ENCODE data around the gene MMP1.

DNA sequence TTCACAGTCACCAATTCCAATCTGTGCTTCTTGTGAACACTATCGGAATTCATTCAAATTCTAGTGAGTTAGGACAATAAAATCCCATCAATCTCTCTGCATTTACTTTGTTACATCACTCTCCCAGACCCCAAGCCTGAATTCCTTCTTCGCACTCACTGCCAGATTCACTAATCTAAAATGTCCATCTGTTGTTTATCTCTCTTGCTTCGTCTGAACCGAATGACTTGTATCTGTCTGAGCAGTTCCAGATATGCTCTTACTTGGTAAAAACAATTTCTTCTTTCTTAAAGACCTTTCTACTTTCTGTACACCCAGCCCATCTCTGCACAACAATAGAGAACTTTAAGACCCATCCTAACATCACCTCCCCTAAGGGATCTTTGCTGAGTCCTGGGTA, 24.6 kb downstream of the MMP1 start:
- TF ChIP-seq, protein P1, sequence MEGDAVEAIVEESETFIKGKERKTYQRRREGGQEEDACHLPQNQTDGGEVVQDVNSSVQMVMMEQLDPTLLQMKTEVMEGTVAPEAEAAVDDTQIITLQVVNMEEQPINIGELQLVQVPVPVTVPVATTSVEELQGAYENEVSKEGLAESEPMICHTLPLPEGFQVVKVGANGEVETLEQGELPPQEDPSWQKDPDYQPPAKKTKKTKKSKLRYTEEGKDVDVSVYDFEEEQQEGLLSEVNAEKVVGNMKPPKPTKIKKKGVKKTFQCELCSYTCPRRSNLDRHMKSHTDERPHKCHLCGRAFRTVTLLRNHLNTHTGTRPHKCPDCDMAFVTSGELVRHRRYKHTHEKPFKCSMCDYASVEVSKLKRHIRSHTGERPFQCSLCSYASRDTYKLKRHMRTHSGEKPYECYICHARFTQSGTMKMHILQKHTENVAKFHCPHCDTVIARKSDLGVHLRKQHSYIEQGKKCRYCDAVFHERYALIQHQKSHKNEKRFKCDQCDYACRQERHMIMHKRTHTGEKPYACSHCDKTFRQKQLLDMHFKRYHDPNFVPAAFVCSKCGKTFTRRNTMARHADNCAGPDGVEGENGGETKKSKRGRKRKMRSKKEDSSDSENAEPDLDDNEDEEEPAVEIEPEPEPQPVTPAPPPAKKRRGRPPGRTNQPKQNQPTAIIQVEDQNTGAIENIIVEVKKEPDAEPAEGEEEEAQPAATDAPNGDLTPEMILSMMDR (IDR thresholded peaks at IDR 0.05; ENCODE audit: low read depth, low read length, missing input control), result no peak
- TF ChIP-seq TAF1 (conservative IDR thresholded peaks at IDR 0.05) (no peak), YY1 (IDR thresholded peaks at IDR 0.05) (no peak), SP1 (IDR thresholded peaks at IDR 0.05) (no peak), HNF4A (conservative IDR thresholded peaks at IDR 0.05) (no peak), RAD21 (IDR thresholded peaks at IDR 0.05) (no peak), EGR1 (IDR thresholded peaks at IDR 0.05; ENCODE audit: low read depth in 2 of 2) (no peak)
- TF ChIP-seq, protein P2, sequence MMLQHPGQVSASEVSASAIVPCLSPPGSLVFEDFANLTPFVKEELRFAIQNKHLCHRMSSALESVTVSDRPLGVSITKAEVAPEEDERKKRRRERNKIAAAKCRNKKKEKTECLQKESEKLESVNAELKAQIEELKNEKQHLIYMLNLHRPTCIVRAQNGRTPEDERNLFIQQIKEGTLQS (IDR thresholded peaks at IDR 0.05), result no peak
- TF ChIP-seq, protein P3, sequence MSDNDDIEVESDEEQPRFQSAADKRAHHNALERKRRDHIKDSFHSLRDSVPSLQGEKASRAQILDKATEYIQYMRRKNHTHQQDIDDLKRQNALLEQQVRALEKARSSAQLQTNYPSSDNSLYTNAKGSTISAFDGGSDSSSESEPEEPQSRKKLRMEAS (IDR thresholded peaks at IDR 0.05), result no peak
- TF ChIP-seq, protein P4, sequence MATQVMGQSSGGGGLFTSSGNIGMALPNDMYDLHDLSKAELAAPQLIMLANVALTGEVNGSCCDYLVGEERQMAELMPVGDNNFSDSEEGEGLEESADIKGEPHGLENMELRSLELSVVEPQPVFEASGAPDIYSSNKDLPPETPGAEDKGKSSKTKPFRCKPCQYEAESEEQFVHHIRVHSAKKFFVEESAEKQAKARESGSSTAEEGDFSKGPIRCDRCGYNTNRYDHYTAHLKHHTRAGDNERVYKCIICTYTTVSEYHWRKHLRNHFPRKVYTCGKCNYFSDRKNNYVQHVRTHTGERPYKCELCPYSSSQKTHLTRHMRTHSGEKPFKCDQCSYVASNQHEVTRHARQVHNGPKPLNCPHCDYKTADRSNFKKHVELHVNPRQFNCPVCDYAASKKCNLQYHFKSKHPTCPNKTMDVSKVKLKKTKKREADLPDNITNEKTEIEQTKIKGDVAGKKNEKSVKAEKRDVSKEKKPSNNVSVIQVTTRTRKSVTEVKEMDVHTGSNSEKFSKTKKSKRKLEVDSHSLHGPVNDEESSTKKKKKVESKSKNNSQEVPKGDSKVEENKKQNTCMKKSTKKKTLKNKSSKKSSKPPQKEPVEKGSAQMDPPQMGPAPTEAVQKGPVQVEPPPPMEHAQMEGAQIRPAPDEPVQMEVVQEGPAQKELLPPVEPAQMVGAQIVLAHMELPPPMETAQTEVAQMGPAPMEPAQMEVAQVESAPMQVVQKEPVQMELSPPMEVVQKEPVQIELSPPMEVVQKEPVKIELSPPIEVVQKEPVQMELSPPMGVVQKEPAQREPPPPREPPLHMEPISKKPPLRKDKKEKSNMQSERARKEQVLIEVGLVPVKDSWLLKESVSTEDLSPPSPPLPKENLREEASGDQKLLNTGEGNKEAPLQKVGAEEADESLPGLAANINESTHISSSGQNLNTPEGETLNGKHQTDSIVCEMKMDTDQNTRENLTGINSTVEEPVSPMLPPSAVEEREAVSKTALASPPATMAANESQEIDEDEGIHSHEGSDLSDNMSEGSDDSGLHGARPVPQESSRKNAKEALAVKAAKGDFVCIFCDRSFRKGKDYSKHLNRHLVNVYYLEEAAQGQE (IDR thresholded peaks at IDR 0.05), result no peak
